Fibroblast of villous mesenchyme (primary cell): ENCODE results near the gene SPATA21. TPM values are rescaled to one million over a fixed set of nuclear protein-coding genes. Genes with fewer than 3 reads are reported as not detected.

Experiments
- DNase-seq: peaks from one replicate; pipeline ENCODE4 v3.0.0-alpha.2; 2010; ENCODE audit warnings: low read depth
- H3K4me3 ChIP-seq: 2 replicates; pipeline ENCODE4 v1.5.1; 2011; ENCODE audit warnings: low read depth, mild to moderate bottlenecking, low read length
- total RNA-seq: library from RNA; depleted of rRNA; stranded (reverse); fragments of >200 nt; gene quantifications from 2 replicates; pipeline ENCODE4 v1.2.3, GENCODE V29; 2012
- TF ChIP-seq, protein P1 (sequence below): IDR thresholded peaks from 2 replicates; pipeline ENCODE4 v1.5.1; 2012; ENCODE audit warnings: low read depth, mild to moderate bottlenecking, low read length; ENCODE audit not compliant: insufficient read depth

The SPATA21 gene
- total RNA-seq, 1 donor, result under 0.01 TPM

DNA sequence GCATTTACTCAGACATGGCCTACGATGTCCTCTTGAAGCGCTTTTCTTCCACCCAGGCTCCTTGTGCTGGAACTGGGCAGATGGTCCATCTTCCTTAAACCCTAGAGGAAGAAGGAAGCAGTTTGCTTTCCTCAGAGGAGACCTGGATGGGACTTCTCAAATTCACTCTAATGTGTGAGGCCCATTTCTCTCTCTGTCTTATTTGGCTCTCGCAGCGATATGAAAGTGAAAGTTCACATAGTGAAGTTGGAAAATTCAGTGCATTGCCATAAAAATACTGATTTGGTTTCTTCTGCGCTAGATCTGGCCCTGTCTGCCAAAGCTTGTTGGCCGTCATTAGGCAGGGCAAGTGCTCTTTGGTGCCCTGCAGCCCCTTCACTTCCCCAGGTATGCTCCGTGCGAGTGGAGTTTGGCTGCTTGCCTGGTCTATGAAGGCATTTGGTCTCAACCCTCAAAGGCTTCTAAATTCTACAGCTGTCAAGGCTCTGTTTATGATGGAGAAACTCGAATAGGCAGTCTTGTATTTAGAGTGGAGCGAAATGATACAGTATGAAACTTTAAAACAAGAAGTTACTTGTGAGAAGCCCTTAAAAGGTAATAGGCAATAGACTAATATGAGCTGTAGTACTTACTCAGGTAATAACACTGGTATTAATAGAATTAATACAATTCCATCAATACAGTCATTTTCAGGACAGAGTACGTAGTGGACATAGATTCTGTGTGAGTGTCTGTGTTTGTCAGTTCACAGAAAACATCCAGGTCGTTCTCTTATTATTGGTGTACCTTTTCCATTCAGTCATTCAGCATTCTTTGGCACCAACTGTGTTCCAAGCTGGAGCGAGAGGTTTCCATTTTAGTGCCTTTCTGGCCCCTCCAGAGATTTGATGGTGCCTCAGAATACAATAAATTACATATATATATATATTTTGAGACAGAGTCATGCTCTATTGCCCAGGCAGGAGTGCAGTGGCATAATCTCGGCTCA, 49.7 kb downstream of the SPATA21 start:
- TF ChIP-seq, protein P1, sequence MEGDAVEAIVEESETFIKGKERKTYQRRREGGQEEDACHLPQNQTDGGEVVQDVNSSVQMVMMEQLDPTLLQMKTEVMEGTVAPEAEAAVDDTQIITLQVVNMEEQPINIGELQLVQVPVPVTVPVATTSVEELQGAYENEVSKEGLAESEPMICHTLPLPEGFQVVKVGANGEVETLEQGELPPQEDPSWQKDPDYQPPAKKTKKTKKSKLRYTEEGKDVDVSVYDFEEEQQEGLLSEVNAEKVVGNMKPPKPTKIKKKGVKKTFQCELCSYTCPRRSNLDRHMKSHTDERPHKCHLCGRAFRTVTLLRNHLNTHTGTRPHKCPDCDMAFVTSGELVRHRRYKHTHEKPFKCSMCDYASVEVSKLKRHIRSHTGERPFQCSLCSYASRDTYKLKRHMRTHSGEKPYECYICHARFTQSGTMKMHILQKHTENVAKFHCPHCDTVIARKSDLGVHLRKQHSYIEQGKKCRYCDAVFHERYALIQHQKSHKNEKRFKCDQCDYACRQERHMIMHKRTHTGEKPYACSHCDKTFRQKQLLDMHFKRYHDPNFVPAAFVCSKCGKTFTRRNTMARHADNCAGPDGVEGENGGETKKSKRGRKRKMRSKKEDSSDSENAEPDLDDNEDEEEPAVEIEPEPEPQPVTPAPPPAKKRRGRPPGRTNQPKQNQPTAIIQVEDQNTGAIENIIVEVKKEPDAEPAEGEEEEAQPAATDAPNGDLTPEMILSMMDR, result no peak
- H3K4me3 ChIP-seq, result peak overlapping the region; percentile 47
- peak; percentile 56 for DNase-seq

DNA sequence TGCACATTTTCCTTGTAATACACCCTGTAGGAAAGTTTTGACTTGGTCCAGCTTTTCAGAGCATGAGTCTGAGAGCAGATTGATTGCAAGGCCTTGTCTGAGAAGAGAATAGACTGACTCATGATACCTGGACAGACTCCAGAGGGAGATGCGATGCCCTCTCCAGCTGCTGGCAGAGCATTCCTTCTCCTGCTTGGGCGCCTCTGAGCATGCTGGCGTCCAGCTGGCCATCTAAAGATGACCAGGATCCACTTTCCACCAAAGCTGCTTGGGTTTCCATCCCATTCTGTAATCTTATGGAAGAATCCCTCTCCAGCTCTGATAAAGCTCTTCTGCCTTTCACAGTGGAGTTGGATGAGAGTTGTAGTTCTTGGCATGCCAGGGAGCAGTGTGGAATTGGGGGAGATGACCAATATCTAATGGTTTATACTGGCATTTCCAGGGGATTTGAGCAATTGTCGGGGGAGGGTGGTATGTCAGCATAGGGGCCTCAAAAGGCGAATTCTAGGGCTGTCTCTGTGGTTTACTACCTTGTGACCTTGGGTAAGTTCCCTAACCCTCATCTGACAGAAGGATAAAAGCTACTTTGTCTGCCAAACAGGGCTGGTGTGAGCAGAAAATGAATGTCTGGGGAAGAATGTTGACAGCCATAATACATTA, 50.6 kb downstream of the SPATA21 start:
- peak; percentile 59 for DNase-seq
- H3K4me3 ChIP-seq, result peak overlapping the region; percentile 47
- TF ChIP-seq, protein P1, result no peak

DNA sequence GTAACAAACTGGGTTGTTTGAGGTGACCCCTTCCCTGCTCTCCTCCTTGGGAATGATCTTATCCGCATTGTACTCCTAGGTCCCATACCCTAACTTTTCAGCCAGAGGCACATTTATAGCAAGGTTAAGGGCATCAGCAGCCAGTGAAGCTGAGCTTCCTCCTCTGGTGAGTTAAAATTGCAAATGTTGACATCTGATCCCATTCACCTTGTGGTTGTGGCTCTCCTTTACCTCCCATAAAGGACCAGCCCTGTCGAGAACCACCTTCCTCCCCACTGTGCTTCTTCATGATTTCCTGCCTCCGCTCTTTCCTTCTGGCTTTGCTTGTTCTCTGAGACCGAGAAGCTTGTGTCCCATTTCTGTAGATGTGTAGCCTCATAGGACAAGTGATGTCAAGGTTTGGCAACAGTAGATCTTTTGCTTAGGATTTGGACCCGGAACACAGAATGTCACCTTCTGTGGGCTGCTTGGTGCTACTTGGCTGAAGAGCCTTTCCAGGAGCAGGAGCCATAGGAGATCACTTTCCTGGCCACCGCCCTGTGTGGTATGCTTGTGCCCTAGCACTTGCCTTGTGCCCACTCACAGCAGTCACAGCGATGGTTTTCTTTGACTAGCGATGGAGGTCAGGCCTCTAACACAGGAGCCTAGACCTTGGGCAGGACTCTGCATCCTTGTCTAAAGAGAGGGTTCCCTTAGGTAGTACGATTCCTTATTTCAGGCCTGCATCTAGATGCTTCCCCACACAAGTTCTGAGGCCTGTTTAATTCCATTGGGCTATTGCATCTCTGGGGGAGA, 51.4 kb downstream of the SPATA21 start:
- DNase-seq, result no peak
- TF ChIP-seq, protein P1, result no peak
- H3K4me3 ChIP-seq, result no peak overlapping the region

DNA sequence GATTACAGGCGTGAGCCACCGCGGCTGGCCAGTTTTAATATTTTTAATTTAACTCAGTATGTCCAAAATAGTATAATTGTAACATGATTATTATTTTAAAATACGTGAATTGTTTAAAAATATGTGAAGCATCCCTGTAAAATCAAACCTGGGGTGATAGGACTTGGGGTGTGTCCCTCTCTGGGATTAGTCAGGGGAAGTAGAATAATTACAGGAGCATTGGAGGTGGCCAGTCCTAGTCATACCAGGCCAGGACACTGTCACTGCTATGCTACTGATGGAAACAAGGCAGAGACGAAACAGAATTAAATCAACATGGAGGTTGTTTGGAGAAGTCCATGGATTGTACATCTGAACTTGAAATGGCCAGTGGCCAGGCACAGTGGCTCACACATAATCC, 53.3 kb downstream of the SPATA21 start:
- no peak for DNase-seq
- TF ChIP-seq, protein P1, result no peak
- no peak overlapping the region for H3K4me3 ChIP-seq

DNA sequence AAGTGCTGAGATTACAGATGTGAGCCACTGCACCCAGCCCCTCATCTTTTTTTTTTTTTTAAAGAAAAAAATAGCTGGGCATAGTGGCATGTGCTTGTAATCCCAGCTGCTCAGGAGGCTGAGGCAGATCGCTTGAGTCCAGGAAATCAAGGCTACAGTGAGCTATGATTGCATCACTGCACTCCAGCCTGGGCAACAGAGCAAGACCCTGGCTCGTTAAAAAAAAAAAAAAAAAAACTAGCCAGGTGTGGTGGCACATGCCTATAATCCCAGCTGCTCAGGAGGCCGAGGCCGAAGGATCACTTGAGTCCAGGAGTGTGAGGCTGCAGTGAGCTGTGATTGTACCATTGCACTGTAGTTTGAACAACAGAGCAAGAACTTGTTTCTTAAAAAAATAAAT, 56.4 kb downstream of the SPATA21 start:
- H3K4me3 ChIP-seq, result no peak overlapping the region
- TF ChIP-seq, protein P1, result no peak
- no peak for DNase-seq

DNA sequence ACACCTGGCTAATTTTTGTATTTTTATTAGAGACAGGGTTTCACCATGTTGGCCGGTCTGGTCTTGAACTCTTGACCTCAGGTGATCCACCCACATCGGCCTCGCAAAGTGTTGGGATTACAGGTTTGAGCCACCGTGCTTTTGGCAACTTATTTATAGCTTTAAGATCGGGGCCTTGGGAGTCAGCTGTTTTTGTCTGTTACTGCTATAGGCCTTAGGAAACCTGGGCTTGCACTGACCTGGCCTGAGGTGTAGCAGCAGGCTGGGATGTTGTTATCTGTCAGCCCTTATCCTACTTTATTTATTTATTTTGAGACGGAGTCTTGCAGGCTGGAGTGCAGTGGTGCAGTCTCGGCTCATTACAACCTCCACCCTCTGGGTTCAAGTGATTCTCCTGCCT, 58.8 kb downstream of the SPATA21 start:
- TF ChIP-seq, protein P1, result no peak
- H3K4me3 ChIP-seq, result no peak overlapping the region
- no peak for DNase-seq
